HG03571 (cell line): ENCODE results near the gene ADGRG3.
"Not testable (repeated sequence)": the region's sequence is repeated elsewhere in the genome, so short reads cannot be mapped to it uniquely, and the experiment has no call there.

Experiments
- ATAC-seq: cut with Tn5 transposase; IDR thresholded peaks from one replicate; pipeline ENCODE4 v1.9.1; 2021; ENCODE audit not compliant: unreplicated experiment

ADGRG3 gene

DNA sequence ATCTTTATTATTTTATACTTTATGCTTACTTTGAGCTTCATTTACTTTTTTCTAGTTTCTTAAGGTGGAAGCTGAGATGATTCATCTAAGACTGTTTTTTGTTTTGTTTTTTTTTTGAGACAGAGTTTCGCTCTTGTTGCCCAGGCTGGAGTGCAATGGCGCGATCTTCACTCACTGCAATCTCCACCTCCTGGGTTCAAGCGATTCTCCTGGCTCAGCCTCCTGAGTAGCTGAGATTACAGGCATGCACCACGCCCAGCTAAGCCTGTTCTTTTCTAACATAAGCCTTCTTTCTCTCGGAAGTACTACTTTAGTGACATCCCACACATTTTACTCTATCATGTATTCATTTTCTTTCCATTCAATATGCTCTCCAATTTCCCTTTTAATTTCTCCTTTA, 44.5 kb downstream of the ADGRG3 start:
- ATAC-seq: not testable (repeated sequence)

DNA sequence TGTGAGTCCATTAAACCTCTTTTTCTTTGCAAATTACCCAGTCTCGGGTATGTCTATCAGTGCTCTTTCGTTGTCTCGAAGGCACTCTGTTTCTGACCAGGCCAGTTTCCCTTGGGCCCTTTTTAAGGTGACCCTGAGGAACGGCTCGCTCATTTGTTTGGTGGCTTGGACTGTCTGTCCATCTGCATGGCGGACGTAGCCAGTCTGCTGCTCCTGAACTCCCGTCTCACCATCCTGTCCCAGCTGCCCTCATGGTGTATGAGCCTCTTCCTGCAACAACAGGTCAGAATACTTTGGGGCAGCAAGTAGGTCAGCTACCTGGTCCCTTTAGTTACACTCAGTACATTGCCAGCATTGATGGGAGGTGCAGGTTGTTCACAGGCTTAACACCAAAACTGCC, 45.5 kb downstream of the ADGRG3 start:
- ATAC-seq: no peak

DNA sequence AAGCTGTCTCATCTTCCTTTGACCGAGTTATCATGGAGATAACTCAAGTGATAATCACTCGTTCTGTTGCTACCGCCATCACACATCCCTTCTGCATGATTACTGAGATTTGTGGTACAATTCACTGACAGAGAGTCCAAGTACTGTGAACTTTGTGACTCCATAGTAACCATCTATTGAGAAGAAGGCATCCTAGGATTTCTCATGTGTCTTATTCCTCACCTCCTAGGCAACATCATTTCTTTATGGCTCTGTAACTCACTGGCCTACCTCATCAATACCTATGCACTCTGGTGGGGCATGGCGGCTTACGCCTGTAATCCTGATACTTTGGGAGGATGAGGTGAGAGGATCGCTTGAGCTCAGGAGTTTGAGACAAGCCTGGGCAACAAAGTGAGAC, 45.9 kb downstream of the ADGRG3 start:
- ATAC-seq: no peak

DNA sequence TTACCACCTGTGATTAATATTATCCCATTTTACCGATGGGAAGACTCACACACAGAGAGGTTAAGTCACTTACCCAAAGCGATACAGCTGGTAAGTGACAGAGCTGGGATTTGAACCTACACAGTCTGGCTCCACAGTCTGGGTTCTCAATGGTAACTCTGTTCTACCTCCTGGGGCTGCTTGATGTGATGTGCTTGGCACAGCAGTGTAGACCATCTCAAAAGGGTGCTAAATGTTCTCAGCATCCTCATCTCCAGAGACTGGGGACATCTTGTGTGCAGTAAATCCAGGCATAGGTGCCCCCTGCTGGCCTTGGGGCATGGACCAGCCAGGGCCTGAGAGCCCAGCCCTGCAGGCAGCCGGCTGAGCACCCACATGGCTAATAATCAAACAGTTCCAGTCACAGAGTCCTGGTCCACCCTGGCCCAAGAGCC, 52.1 kb downstream of the ADGRG3 start:
- ATAC-seq: no peak

DNA sequence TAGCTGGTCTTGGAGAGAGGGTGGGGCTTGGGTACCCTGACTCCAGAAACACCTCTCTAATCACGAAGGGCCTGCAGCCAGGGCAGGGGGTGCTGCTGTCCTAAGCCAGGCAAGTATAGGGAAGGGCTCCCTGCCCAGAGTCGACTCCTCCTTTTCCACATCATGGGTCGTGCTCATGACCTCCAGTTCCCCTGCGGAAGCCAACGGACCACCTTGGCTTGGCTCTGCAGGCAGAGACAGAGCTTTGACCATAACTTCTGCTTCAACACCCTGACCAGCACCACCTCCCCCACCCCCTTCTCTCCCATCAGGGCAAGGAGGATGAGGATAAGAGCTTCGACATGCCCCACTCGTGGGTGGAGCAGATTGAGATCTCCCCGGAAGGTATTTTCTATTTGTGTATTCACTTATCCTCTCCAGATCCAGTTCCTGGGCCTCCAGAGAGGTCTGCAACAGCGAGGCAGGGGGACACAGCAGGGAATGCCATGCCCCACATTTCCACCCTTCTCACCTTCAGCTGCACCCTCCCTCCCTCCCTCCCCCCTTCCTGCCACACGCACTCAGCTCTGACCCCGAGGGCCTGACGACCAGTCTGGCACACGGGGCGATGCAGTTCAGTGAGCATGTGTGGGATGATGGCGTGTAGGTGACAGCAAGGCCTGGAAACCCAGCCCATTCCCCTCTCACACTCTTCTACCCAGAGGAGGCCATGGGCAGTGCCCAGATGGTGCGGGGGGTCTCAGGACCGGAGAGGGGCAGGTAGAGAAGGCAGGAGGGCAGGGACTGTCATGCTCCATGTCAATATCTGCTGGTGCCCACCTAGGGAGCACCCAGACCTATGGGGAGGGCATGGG, 53.5 kb downstream of the ADGRG3 start:
- no peak for ATAC-seq

GRCh38 chr16:57722210-57722499, 54.0 kb downstream of the ADGRG3 start:
- ATAC-seq: no peak

DNA sequence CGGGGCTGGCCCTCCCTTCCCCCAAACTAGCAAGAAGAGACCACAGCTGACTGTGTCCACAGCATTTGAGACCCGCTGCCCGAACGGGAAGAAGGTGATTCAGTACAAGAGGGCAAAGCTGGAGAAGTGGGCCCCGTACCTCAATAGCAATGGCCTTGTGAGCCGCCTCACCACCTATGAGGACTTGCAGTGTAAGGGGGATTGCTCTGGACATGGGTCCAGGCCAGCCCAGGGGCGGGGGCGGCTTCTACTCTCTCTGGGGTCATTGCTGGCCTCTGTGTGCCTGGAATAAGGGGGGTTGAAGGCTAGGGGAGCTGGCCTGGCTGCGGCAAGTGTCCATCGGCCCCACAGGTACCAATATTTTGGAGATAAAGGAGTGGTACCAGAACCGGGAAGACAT, 54.5 kb downstream of the ADGRG3 start:
- ATAC-seq: no peak

DNA sequence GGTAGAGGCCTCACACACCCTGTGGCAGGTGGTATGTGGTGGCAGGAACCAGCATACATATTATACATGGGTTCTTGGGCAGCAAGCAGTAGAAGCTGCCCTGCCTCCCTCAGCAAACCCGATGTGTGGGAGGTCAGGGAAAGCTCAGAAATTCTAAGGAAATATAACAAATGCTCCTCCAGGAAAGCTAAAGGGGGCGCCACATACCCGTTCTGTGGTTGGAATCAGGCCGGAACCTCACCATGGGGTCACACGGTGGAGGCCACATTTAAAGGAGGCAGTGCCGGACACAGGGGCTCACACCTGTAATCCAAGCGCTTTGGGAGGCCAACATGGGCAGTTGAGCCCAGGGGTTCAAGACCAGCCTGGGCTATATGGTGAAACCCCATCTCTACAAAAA, 55.1 kb downstream of the ADGRG3 start:
- no peak for ATAC-seq

DNA sequence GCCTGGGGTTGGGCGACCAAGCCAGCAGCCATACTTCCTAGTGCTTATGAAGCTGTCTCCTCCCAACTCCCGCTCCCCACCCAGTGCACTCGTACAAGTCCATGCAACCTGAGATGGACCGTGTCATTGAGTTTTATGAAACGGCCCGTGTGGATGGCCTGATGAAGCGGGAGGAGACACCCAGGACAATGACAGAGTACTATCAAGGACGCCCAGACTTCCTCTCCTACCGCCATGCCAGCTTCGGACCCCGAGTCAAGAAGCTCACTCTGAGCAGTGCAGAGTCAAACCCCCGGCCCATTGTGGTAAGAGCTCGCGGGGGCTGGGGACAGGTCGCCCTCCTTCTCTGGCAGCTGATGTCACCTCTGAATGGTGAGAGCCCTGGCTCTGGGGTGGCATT, 56.4 kb downstream of the ADGRG3 start:
- no peak for ATAC-seq

- no peak for ATAC-seq
Observed at GRCh38 chr16:57725151-57725550, 57.0 kb downstream of the ADGRG3 start.

DNA sequence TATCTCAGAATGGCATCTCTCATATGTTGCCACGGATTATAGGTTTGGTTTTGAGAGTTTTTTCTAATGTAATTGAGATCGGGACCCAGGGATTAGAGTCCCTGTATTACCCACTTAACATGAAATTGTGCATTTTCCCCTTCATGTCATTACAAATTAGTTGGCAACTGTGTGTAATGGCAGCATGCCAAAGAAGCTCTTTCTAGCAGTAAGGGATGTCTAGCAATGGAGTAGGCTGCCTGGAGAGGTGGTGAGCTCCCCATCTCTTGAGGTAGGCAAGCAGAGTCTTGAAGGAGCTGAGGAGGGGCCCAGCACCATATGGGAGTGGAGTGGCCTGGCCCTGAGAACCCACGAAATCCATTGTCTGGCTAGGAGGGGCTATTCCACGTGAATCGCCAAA, 57.4 kb downstream of the ADGRG3 start:
- ATAC-seq: no peak

- ATAC-seq: no peak
Observed at GRCh38 chr16:57725976-57726375, 57.9 kb downstream of the ADGRG3 start.

- no peak for ATAC-seq
Observed at GRCh38 chr16:57726433-57726947, 58.4 kb downstream of the ADGRG3 start.

- no peak for ATAC-seq
Observed at GRCh38 chr16:57727610-57728009, 59.5 kb downstream of the ADGRG3 start.

DNA sequence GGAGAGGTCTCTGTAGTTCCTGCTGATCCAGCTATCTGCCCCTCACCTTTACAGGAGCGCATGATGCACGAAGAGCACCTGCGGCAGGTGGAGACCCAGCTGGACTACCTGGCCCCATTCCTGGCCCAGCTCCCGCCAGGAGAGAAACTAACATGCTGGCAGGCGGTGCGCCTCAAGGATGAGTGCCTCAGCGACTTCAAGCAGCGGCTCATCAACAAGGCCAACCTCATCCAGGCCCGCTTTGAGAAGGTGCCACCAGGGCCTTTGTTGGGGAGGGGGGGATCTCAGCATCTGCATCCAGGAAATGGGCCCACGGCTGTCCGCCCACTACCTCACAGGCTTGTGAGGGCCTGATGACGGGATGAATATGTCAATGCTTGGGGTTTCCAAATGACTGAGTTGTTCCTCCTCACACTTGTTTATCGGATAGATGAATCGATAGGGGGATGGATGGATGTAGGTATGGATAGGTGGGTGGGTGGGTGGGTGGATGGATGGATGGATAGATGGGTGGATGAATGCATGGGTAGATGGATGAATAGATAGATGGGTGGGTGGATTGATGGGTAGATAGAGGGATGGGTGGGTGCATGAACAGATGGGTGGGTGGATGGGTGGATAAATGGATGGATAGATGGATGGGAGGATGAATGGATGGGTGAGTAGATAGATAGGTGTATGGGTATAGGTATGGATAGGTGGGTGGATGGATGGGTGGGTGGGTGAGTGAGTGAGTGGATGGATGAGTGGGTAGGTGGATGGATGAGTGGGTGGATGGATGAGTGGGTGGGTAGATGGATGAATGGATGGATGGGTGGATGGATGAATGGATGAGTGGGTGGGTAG, 60.5 kb downstream of the ADGRG3 start:
- no peak for ATAC-seq

- ATAC-seq: no peak
Observed at GRCh38 chr16:57729182-57729484, 61.0 kb downstream of the ADGRG3 start.

DNA sequence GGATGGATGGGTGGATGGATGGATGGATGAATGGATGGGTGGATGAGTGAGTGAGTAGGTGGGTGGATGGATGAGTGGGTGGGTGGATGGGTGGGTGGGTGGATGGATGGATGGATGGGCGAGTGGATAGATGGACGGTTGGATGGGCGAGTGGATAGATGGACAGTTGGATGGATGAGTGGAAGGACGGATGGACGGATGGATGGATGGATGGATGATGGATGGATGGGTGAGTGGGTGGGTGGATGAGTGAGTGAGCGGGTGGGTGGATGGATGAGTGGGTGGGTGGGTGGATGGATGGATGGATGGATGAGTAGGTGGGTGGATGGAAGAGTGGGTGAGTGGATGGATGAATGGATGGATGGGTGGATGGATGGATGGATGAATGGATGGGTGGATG, 61.7 kb downstream of the ADGRG3 start:
- ATAC-seq: not testable (repeated sequence)

GRCh38 chr16:57730771-57731730, 62.9 kb downstream of the ADGRG3 start:
- no peak for ATAC-seq

DNA sequence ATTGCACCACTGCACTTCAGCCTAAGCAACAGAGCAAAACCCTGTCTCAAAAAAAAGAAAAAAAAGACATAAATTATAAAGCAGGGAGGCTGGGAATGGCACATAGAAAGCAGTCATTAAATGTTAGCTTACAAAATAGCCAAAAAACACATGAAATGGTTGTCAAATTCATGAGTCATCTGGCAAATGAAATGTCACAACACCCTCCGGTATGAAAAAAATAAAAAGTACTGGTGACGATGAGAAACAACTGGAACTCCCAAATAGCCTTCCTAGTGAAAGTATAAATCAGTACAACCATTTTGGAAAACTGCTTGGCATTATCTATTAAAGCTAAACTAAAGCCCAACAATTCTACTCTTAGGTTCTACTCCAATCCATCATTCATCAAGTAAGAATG, 63.9 kb downstream of the ADGRG3 start:
- no peak for ATAC-seq

DNA sequence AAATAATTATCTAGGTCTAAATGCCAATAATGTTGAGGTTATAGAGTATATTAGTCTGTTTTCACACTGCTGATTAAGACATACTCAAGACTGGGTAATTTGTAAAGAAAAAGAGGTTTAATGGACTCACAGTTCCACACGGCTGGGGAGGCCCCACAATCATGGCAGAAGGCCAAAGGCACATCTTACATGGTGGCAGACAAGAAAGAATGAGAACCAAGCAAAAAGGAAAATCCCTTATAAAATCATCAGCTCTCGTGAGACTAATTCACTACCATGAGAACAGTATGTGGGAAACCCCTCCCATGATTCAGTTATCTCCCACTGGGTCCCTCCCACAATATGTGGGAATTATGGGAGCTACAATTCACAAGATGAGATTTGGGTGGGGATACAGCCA, 64.6 kb downstream of the ADGRG3 start:
- ATAC-seq: no peak

DNA sequence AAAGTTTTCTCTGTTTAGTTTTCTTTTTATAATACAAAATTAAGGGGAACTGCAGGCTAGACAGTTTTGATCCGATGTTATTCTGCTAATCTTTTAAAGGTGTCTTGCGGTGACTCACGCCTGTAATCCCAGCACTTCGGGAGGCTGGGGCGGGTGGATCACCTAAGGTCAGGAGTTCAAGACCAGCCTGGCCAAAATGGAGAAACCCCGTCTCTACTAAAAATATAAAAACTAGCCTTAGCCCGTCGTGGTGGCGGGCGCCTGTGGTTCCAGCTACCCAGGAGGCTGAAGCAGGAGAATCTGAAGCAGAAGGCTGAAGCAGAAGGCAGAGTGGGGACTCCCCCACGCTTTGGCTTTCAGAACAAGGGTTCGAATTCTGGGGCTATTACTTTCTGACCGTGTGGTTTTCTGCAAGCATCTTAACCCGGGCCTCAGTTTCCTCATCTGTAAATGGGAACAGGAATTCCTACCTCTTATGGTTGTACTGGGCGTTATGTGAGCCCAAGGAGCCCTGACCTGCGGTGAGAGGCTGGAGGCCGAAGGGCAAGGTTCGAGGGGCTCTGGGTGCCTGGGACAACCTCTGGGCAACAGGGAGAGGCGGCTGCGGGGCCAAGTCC, 66.3 kb downstream of the ADGRG3 start:
- no peak for ATAC-seq
